IPS-NIHi7 (cell line): ENCODE data around the gene OR8K1.

Experiments used
- DNase-seq: peaks from one replicate; pipeline ENCODE4 v3.0.0; 2012; ENCODE audit warnings: mixed read lengths; ENCODE audit errors: extremely low spot score

OR8K1 gene

DNA sequence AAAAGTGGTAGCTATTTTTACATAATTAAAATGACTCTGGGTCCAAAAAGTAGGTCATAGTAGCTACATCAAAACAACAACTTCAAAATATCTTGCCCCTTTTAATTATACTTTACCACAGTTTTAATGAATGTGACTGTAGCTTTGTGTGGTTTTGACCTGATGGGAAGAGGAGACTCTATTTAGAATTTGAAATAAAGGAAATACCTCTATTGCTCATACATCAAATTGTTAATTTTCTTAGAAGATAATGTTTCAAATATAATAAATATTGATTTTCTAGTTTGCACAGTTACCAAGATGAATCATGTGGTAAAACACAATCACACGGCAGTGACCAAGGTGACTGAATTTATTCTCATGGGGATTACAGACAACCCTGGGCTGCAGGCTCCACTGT, at the start of gene OR8K1:
TSS of gene OR8K1 (plus strand) at position 301 of the 400 bp plus-strand sequence. CDS start at position 301, 0 bp downstream.
- DNase-seq = no peak

GRCh38 chr11:56296898-56297297, 48.9 kb upstream of the OR8K1 start:
- no peak for DNase-seq

- DNase-seq = no peak
Observed at GRCh38 chr11:56307836-56308235, 38.0 kb upstream of the OR8K1 start.

DNA sequence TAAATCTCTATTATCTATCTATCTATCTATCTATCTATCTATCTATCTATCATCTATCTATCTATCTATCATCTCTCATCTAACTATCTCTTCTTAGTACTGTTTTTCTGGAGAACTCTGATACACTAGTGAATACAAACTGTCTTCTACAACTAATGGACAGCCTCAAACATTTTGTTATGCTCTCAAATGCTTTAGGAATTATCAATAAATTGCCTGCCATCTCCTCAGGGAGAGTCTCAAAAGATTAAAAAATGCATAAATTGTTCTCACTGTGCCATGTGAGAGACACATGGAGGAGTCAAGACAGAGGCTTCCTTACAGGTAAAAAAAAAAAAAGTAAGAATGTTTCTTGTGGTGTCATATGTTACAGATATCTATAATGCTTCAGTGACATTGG, 31.0 kb upstream of the OR8K1 start, which contains the start of gene OR8K3:
TSS of gene OR8K3 (plus strand) at position 301 of the 400 bp plus-strand sequence. CDS start 3,163 bp downstream, outside the sequence.
- no peak for DNase-seq

DNA sequence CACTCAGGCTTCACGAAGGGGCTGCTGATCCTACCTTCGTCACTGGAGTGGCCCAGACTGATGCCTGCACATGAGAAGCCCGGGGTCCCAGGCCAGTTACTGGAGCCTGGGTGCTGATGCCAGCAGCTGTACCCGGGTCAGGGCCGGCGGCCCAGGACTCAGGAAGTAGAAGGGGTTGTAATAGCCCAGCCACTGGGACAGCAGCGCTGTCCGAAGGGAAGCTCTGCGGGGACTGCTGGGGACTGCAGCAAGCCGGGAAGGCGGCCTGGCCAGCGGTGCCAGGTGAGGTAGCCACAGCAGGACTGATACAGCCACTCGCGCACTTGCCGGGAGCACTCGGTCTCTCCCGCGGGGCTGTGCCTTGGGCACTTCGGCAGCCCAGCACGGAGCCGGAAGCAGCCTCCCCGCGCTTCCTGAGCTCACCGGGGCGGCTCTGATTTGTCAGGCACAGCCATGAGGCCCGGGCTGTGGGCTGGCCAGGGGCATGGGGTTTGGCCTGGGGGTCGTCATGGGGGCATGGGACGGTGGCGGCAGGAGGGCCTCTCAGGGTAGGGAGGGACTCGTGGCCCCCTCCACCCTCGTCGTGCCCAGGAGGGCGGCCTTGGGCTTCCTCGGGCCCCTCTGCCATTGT, 13.9 kb upstream of the OR8K1 start:
- DNase-seq = peak; percentile 6

- no peak for DNase-seq
Observed at GRCh38 chr11:56333156-56333555, 12.7 kb upstream of the OR8K1 start.

DNA sequence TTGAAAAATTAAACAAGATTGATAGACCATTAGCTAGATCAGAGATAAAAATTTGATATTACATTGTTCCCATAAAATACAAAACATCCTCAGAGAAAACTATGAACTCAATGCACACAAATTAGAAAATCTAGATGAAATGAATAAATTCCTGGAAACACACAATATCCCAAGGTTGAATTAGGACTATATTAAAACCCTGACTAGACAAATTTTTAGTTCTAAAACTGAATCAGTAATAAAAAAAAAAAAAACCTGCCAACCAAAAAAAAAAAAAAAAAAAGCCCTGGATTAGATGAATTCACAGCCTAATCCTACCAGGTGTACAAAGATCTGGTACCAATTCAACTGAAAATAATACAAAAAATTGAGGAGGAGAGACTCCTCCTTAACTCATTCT, 5.5 kb upstream of the OR8K1 start:
- no peak for DNase-seq

GRCh38 chr11:56353991-56354390, 8.2 kb downstream of the OR8K1 start, which contains the start of gene OR8J1:
Gene OR8J1, plus strand, starts transcription at chr11:56354291. Its CDS starts 5,956 bp downstream, at chr11:56360247.
- no peak for DNase-seq

GRCh38 chr11:56375324-56375723, 29.5 kb downstream of the OR8K1 start, which contains the start of gene OR8U1:
Gene OR8U1, plus strand, starts transcription at chr11:56375624. Its CDS starts 0 bp downstream, at chr11:56375624.
- no peak for DNase-seq

GRCh38 chr11:56380120-56380519, 34.3 kb downstream of the OR8K1 start:
- DNase-seq = no peak

DNA sequence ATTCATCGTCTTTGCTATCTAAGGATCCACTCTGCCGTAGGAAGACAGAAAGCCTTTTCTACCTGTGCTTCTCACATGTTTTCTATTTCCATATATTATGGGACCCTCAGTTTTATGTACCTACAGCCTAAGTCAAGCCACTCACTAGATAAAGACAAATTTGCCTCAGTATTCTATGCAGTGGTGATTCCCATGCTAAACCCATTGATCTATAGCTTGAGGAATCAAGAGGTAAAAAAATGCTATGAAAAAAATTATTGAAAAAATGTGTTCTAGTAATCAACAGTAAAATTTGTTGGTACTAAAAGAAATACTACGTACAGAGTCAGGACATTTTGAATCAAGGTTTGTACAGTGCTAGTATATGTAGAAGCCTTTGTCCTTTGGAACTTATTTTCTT, 48.5 kb downstream of the OR8K1 start:
- DNase-seq = no peak

- DNase-seq = peak; percentile 11
Observed at GRCh38 chr11:56396047-56396446, 50.2 kb downstream of the OR8K1 start.
